Measurements from ENCODE around the gene MEN1.

Gene MEN1

DNA sequence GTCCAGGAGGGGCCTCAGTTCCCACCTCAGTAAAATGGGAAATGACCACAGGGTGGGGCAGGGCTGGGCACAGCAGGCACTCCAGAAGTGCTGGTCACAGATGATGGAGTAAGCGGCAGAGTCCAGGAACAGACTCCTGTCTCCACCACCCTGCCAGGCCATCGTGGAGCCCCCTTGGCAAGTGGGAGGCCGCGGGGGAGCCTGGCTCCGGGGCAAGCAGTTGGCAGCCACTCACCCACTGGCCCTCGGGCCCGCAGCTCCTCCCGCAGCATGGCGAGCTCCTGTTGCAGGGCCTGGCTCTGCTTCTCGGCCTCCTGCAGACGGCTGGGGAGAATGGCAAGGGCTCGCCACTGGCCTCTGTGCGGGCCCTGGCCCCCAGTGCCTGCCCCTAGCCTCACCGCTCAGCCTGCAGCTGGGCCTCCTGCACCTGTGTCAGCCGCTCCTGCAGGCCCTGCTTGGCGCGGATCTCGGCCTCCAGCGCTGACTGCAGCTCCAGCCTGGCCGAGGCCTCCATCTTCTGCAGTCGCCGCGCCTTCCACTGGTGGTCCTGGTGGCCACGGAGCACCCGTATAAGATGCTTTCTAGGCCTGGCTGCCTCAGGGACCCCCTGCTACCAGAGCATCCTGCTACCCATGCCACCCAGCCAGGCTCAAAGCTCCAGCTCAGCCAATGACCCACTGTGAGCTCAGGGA, 23.8 kb upstream of the MEN1 start:
- Histone ChIP-seq H2AFZ (ENCODE audit: low read length) (no peak overlapping the region), H3K79me2 (ENCODE audit: insufficient read depth, low read length) (no peaks in the 10 kb centered on the region), H3K9me3 (ENCODE audit: low read length) (no peaks in the 10 kb centered on the region), H3K27ac (ENCODE audit: low read depth, low read length, poor library complexity, severe bottlenecking) (no peak overlapping the region), H4K20me1 (ENCODE audit: insufficient read depth, low read length) (no peaks in the 10 kb centered on the region), H3K9ac (ENCODE audit: low read length) (no peak overlapping the region), H3F3A (ENCODE audit: insufficient read depth, low read length) (no peaks in the 10 kb centered on the region), H3K4me2 (ENCODE audit: low read length) (no peak overlapping the region), H3K4me1 (ENCODE audit: insufficient read depth, low read length, severe bottlenecking) (no peaks in the 10 kb centered on the region), H3K27me3 (ENCODE audit: insufficient read depth, low read length) (no peaks in the 10 kb centered on the region), H3K4me3 (ENCODE audit: low read depth, low read length, poor library complexity, severe bottlenecking) (no peak overlapping the region), H3K36me3 (ENCODE audit: insufficient read depth, low read length) (peaks cover 55% of the 10 kb centered on the region), H3K9me2 (ENCODE audit: low read depth, low read length) (no peaks in the 10 kb centered on the region)
- TF ChIP-seq, protein P1, sequence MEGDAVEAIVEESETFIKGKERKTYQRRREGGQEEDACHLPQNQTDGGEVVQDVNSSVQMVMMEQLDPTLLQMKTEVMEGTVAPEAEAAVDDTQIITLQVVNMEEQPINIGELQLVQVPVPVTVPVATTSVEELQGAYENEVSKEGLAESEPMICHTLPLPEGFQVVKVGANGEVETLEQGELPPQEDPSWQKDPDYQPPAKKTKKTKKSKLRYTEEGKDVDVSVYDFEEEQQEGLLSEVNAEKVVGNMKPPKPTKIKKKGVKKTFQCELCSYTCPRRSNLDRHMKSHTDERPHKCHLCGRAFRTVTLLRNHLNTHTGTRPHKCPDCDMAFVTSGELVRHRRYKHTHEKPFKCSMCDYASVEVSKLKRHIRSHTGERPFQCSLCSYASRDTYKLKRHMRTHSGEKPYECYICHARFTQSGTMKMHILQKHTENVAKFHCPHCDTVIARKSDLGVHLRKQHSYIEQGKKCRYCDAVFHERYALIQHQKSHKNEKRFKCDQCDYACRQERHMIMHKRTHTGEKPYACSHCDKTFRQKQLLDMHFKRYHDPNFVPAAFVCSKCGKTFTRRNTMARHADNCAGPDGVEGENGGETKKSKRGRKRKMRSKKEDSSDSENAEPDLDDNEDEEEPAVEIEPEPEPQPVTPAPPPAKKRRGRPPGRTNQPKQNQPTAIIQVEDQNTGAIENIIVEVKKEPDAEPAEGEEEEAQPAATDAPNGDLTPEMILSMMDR (IDR thresholded peaks at IDR 0.05; ENCODE audit: low read length) = no peak
- TF ChIP-seq EZH2 (IDR thresholded peaks at IDR 0.05; ENCODE audit: borderline replicate concordance, low read length) = no peak

DNA sequence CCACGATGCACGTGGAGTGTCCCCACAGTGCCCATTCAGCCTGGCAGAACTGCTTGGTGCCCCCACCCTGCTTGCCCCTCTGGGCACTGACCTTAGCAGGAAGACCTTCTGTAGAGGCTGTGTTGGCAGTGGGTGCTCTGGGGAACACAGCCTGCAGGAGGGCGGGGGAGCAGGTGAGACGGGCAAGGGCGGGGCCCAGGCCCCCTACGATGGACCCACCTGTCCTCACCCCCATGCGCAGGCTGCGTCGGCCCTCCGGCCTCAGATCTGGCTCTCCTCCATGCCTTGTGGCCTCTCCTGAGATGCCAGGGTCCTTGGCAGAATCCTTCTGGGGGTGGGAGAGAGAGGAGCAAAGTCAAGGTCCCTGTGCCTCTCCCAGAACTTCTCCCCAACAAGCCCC, 23.2 kb upstream of the MEN1 start:
- peaks cover 53% of the 10 kb centered on the region for H3K36me3 ChIP-seq (ENCODE audit: insufficient read depth, low read length)
- H3K9me2 ChIP-seq (ENCODE audit: low read depth, low read length) = no peaks in the 10 kb centered on the region
- no peaks in the 10 kb centered on the region for H3K9me3 ChIP-seq (ENCODE audit: low read length)
- no peaks in the 10 kb centered on the region for H3F3A ChIP-seq (ENCODE audit: insufficient read depth, low read length)
- no peaks in the 10 kb centered on the region for H4K20me1 ChIP-seq (ENCODE audit: insufficient read depth, low read length)
- H3K4me1 ChIP-seq (ENCODE audit: insufficient read depth, low read length, severe bottlenecking) = no peaks in the 10 kb centered on the region
- no peaks in the 10 kb centered on the region for H3K27me3 ChIP-seq (ENCODE audit: insufficient read depth, low read length)
- TF ChIP-seq, protein P1 (IDR thresholded peaks at IDR 0.05; ENCODE audit: low read length) = no peak
- no peak for TF ChIP-seq EZH2 (IDR thresholded peaks at IDR 0.05; ENCODE audit: borderline replicate concordance, low read length)
- no peak overlapping the region for H3K4me2 ChIP-seq (ENCODE audit: low read length)
- no peak overlapping the region for H3K4me3 ChIP-seq (ENCODE audit: low read depth, low read length, poor library complexity, severe bottlenecking)
- no peak overlapping the region for H3K9ac ChIP-seq (ENCODE audit: low read length)
- no peak overlapping the region for H2AFZ ChIP-seq (ENCODE audit: low read length)
- no peak overlapping the region for H3K27ac ChIP-seq (ENCODE audit: low read depth, low read length, poor library complexity, severe bottlenecking)
- H3K79me2 ChIP-seq (ENCODE audit: insufficient read depth, low read length) = no peaks in the 10 kb centered on the region

- Histone ChIP-seq H4K20me1 (ENCODE audit: insufficient read depth, low read length) (no peaks in the 10 kb centered on the region), H3K27me3 (ENCODE audit: insufficient read depth, low read length) (no peaks in the 10 kb centered on the region), H3K4me1 (ENCODE audit: insufficient read depth, low read length, severe bottlenecking) (no peaks in the 10 kb centered on the region), H3F3A (ENCODE audit: insufficient read depth, low read length) (no peaks in the 10 kb centered on the region), H3K36me3 (ENCODE audit: insufficient read depth, low read length) (peaks cover 50% of the 10 kb centered on the region), H3K4me2 (ENCODE audit: low read length) (no peak overlapping the region), H3K9me2 (ENCODE audit: low read depth, low read length) (no peaks in the 10 kb centered on the region), H3K9me3 (ENCODE audit: low read length) (no peaks in the 10 kb centered on the region), H3K9ac (ENCODE audit: low read length) (no peak overlapping the region), H3K79me2 (ENCODE audit: insufficient read depth, low read length) (no peaks in the 10 kb centered on the region), H3K27ac (ENCODE audit: low read depth, low read length, poor library complexity, severe bottlenecking) (no peak overlapping the region), H2AFZ (ENCODE audit: low read length) (no peak overlapping the region), H3K4me3 (ENCODE audit: low read depth, low read length, poor library complexity, severe bottlenecking) (no peak overlapping the region)
- TF ChIP-seq, protein P1 (IDR thresholded peaks at IDR 0.05; ENCODE audit: low read length) = no peak
- no peak for TF ChIP-seq EZH2 (IDR thresholded peaks at IDR 0.05; ENCODE audit: borderline replicate concordance, low read length)
Measured at GRCh38 chr11:64833198-64833502, 22.8 kb upstream of the MEN1 start.

Data from OCI-LY1 (cell line).